Pancreas (tissue), 8 donors: ENCODE measurements around the gene TEN1. TPM values are rescaled to one million over a fixed set of nuclear protein-coding genes. Genes with fewer than 3 reads are reported as not detected.

Experiments used
- polyA plus RNA-seq, 2 donors: library from polyadenylated mRNA; stranded (reverse); fragments of 200-250 nt; gene quantifications; one replicate each; pipeline ENCODE4 v1.2.3, GENCODE V29; 2013
- total RNA-seq, 6 donors: library from RNA; stranded (reverse); fragmentation: NEBNext Ultra II Directional in 4 of 6; extraction: Animal tissue kit (Norgen Biotek cat#: 25700) in 4 of 6; gene quantifications; one replicate each; pipeline versions ENCODE4 v1.2.1 to v1.2.4, GENCODE V29; 2021 to 2023
- donor health status: healthy with polysubstance abuse.
- donor health status: DM: no; HTN: no; CAD: no; lungs with moderate emphysema.
- donor health status: DM: no; HTN: no; CAD: no.
- donor health status: Bipolar disorder and iron deficiency.
- donor health status: DM: yes; HTN: yes; CAD: no.
- donor health status: DM: no; HTN: no; CAD: no.
- donor health status: DM: no; HTN: no; CAD: no.
- donor health status: DM: yes; HTN: yes; CAD: no.

TEN1 gene
- total and polyA plus RNA-seq, 8 donors, result 6.9 to 35.0 (median 12.7) TPM

Other genes starting within 250 kb of the TEN1 start
- gene GALK1, start 214.0 kb upstream of the TEN1 start, total RNA-seq, result 10 to 100 TPM; 18.0 to 23.2 (median 19.6) TPM
- 10 to 100 TPM; 25.5 to 29.8 TPM for gene GALK1, start 214.0 kb upstream of the TEN1 start, polyA plus RNA-seq
- gene UNK, start 194.4 kb upstream of the TEN1 start, total RNA-seq, result 10 to 100 TPM; 12.8 to 18.0 (median 14.0) TPM
- gene UNK, start 194.4 kb upstream of the TEN1 start, polyA plus RNA-seq, result 10 to 100 TPM; 28.7 to 28.9 TPM
- gene UNC13D, start 134.8 kb upstream of the TEN1 start, total RNA-seq, result 10 to 100 TPM in 3 of 6 donors, 1 to 10 TPM in 3; 4.7 to 23.6 (median 10.0) TPM
- gene UNC13D, start 134.8 kb upstream of the TEN1 start, polyA plus RNA-seq, result 10 to 100 TPM; 17.9 to 29.0 TPM
- gene WBP2, start 123.9 kb upstream of the TEN1 start, total RNA-seq, result 10 to 100 TPM; 56.0 to 83.5 (median 62.9) TPM
- gene WBP2, start 123.9 kb upstream of the TEN1 start, polyA plus RNA-seq, result 100 to 1,000 TPM in 1 of 2 donors, 10 to 100 TPM in 1; 95.0 to 106 TPM
- gene TRIM47, start 100.7 kb upstream of the TEN1 start, total RNA-seq, result 10 to 100 TPM in 4 of 6 donors, 1 to 10 TPM in 2; 4.2 to 58.2 (median 17.6) TPM
- gene TRIM47, start 100.7 kb upstream of the TEN1 start, polyA plus RNA-seq, result 10 to 100 TPM; 34.1 to 35.9 TPM
- gene TRIM65, start 82.3 kb upstream of the TEN1 start, total RNA-seq, result 10 to 100 TPM in 3 of 6 donors, 1 to 10 TPM in 3; 8.2 to 13.1 (median 10.3) TPM
- gene TRIM65, start 82.3 kb upstream of the TEN1 start, polyA plus RNA-seq, result 10 to 100 TPM in 1 of 2 donors, 1 to 10 TPM in 1; 9.8 to 12.5 TPM
- 10 to 100 TPM; 40.6 to 59.9 (median 45.9) TPM for gene MRPL38, start 74.4 kb upstream of the TEN1 start, total RNA-seq
- gene MRPL38, start 74.4 kb upstream of the TEN1 start, polyA plus RNA-seq, result 10 to 100 TPM; 95.3 to 95.8 TPM
- 10 to 100 TPM in 1 of 6 donors, 1 to 10 TPM in 5; 2.4 to 10.1 (median 3.9) TPM for gene FBF1, start 38.2 kb upstream of the TEN1 start, total RNA-seq
- gene FBF1, start 38.2 kb upstream of the TEN1 start, polyA plus RNA-seq, result 10 to 100 TPM in 1 of 2 donors, 1 to 10 TPM in 1; 7.7 to 24.8 TPM
- 10 to 100 TPM; 50.4 to 74.2 (median 59.4) TPM for gene ACOX1, start 74 bp upstream of the TEN1 start, total RNA-seq
- gene ACOX1, start 74 bp upstream of the TEN1 start, polyA plus RNA-seq, result 10 to 100 TPM; 16.3 to 25.4 TPM
- gene CDK3, start 21.6 kb downstream of the TEN1 start, total RNA-seq, result 1 to 10 TPM; 1.9 to 6.3 (median 3.0) TPM
- 10 to 100 TPM; 32.2 to 34.7 TPM for gene CDK3, start 21.6 kb downstream of the TEN1 start, polyA plus RNA-seq
- gene EVPL, start 48.1 kb downstream of the TEN1 start, total RNA-seq, result 1 to 10 TPM; 1.3 to 3.5 (median 2.9) TPM
- gene EVPL, start 48.1 kb downstream of the TEN1 start, polyA plus RNA-seq, result 10 to 100 TPM in 1 of 2 donors, 1 to 10 TPM in 1; 6.5 to 14.6 TPM
- gene SRP68, start 93.3 kb downstream of the TEN1 start, total RNA-seq, result 10 to 100 TPM; 42.4 to 74.6 (median 55.3) TPM
- 10 to 100 TPM; 32.2 to 45.9 TPM for gene SRP68, start 93.3 kb downstream of the TEN1 start, polyA plus RNA-seq
- gene GALR2, start 95.5 kb downstream of the TEN1 start, total RNA-seq, result under 1 TPM in 2 of 6 donors, not detected in 4; 0.12 to 0.19 TPM
- gene GALR2, start 95.5 kb downstream of the TEN1 start, polyA plus RNA-seq, result under 1 TPM in 1 of 2 donors, not detected in 1; 0.11 TPM
- gene ZACN, start 99.9 kb downstream of the TEN1 start, total RNA-seq, result under 1 TPM in 1 of 6 donors, not detected in 5; 0.06 TPM
- 1 to 10 TPM; 3.4 to 4.2 TPM for gene ZACN, start 99.9 kb downstream of the TEN1 start, polyA plus RNA-seq
- 10 to 100 TPM; 38.4 to 81.3 (median 49.8) TPM for gene EXOC7, start 124.5 kb downstream of the TEN1 start, total RNA-seq
- 100 to 1,000 TPM in 1 of 2 donors, 10 to 100 TPM in 1; 97.1 to 103 TPM for gene EXOC7, start 124.5 kb downstream of the TEN1 start, polyA plus RNA-seq
- gene FOXJ1, start 162.0 kb downstream of the TEN1 start, total RNA-seq, result 1 to 10 TPM in 1 of 6 donors, under 1 TPM in 5; 0.14 to 1.2 (median 0.36) TPM
- 1 to 10 TPM; 2.4 to 5.7 TPM for gene FOXJ1, start 162.0 kb downstream of the TEN1 start, polyA plus RNA-seq